GM23338 (cell line): Measurements from ENCODE around the gene CSPG5. TPM values are rescaled to one million over a fixed set of nuclear protein-coding genes. Genes with fewer than 3 reads are reported as not detected.

ENCODE experiments used
- ATAC-seq: fragments of 200-7000 bp; cut with Tn5 transposase; 3 replicates; pipeline ENCODE4 v1.9.1; 2020
- DNase-seq: peaks from one replicate; pipeline ENCODE4 v3.0.0-alpha.2; 2015; ENCODE audit warnings: low spot score
- H2AFZ ChIP-seq: fragments of 200-600 bp; sonication (generic); 2 replicates; pipeline ENCODE4 v1.8.0; 2016; ENCODE audit warnings: antibody characterized with exemption, mild to moderate bottlenecking, moderate library complexity
- H3F3A ChIP-seq: fragments of 200-600 bp; sonication (generic); replicated peaks from 2 replicates; pipeline ENCODE4 v1.8.0; 2017; ENCODE audit warnings: antibody characterized with exemption, mixed run types, low read depth
- H3K27ac ChIP-seq: fragments of 200-600 bp; sonication (generic); 2 replicates; pipeline ENCODE4 v1.6.1; 2016; ENCODE audit warnings: low read depth
- H3K27me3 ChIP-seq: fragments of 200-600 bp; sonication (generic); 2 replicates; pipeline ENCODE4 v1.8.0; 2016; ENCODE audit warnings: mild to moderate bottlenecking, mixed run types, moderate library complexity; ENCODE audit not compliant: insufficient read depth
- H3K36me3 ChIP-seq: fragments of 200-600 bp; sonication (generic); 2 replicates; pipeline ENCODE4 v1.8.0; 2016; ENCODE audit warnings: mild to moderate bottlenecking; ENCODE audit not compliant: insufficient read depth
- H3K4me1 ChIP-seq: fragments of 200-600 bp; sonication (generic); 2 replicates; pipeline ENCODE4 v1.8.0; 2016; ENCODE audit warnings: mild to moderate bottlenecking, moderate library complexity; ENCODE audit not compliant: insufficient read depth
- H3K4me2 ChIP-seq: fragments of 200-600 bp; sonication (generic); 2 replicates; pipeline ENCODE4 v1.7.1; 2017; ENCODE audit warnings: mixed run types
- H3K4me3 ChIP-seq: fragments of 200-600 bp; sonication (generic); 2 replicates; pipeline ENCODE4 v1.6.1; 2016; ENCODE audit warnings: mixed run types
- H3K79me2 ChIP-seq: fragments of 200-600 bp; sonication (generic); replicated peaks from 2 replicates; pipeline ENCODE4 v1.8.0; 2017; ENCODE audit warnings: mild to moderate bottlenecking; ENCODE audit not compliant: insufficient read depth
- H3K9me2 ChIP-seq: fragments of 200-600 bp; sonication (generic); 2 replicates; pipeline ENCODE4 v1.8.0; 2017; ENCODE audit not compliant: insufficient read depth
- H4K20me1 ChIP-seq: fragments of 200-600 bp; sonication (generic); replicated peaks from 2 replicates; pipeline ENCODE4 v1.8.0; 2017; ENCODE audit warnings: mild to moderate bottlenecking; ENCODE audit not compliant: insufficient read depth
- H3K27ac Mint-ChIP-seq: 2 replicates; pipeline ENCODE4 v1.8.0; 2020; ENCODE audit warnings: inconsistent platforms, mild to moderate bottlenecking, moderate library complexity, mixed read lengths
- H3K27me3 Mint-ChIP-seq: 3 replicates; pipeline ENCODE4 v1.8.0; 2022; ENCODE audit warnings: low read depth, mild to moderate bottlenecking, moderate library complexity, mixed read lengths, inconsistent platforms; ENCODE audit not compliant: insufficient read depth, poor library complexity
- H3K36me3 Mint-ChIP-seq: 3 replicates; pipeline ENCODE4 v1.8.0; 2021; ENCODE audit warnings: low read depth, mild to moderate bottlenecking, inconsistent platforms, moderate library complexity, mixed read lengths
- H3K4me1 Mint-ChIP-seq: 3 replicates; pipeline ENCODE4 v1.8.0; 2020; ENCODE audit warnings: mild to moderate bottlenecking, inconsistent platforms, mixed read lengths
- H3K4me3 Mint-ChIP-seq: 3 replicates; pipeline ENCODE4 v1.8.0; 2021; ENCODE audit warnings: moderate library complexity, mild to moderate bottlenecking, inconsistent platforms, mixed read lengths
- H3K9me3 Mint-ChIP-seq: 3 replicates; pipeline ENCODE4 v1.8.0; 2020; ENCODE audit warnings: moderate library complexity, mild to moderate bottlenecking, inconsistent platforms, mixed read lengths
- CREB1 ChIP-seq: fragments of 250-450 bp; sonication (Bioruptor Pico); IDR thresholded peaks from 2 replicates; pipeline ENCODE4 v1.5.0; 2020; ENCODE audit warnings: low read depth, mild to moderate bottlenecking, moderate library complexity
- CTCF ChIP-seq, 2 experiments: fragments of 200-600 bp in 1 of 2; sonication (generic) in 1 of 2; conservative IDR thresholded peaks; 2 replicates each; pipeline versions ENCODE4 v1.5.1 to v1.6.1; 2016 to 2017; ENCODE audit warnings: antibody characterized with exemption in 2 of 2, low read depth in 2 of 2, mild to moderate bottlenecking in 2 of 2, moderate library complexity in 1 of 2
- ETS1 ChIP-seq: IDR thresholded peaks from 2 replicates; pipeline ENCODE4 v1.6.1; 2016; ENCODE audit warnings: antibody characterized with exemption
- EZH2 ChIP-seq: fragments of 200-600 bp; sonication (generic); IDR thresholded peaks from one replicate; pipeline ENCODE4 v1.8.0; 2017; ENCODE audit warnings: antibody characterized with exemption, mild to moderate bottlenecking, low read depth; ENCODE audit not compliant: unreplicated experiment
- EZH2phosphoT487 ChIP-seq: fragments of 200-600 bp; sonication (generic); IDR thresholded peaks from one replicate; pipeline ENCODE4 v1.8.1; 2018; ENCODE audit warnings: antibody characterized with exemption; ENCODE audit not compliant: unreplicated experiment
- JUNB ChIP-seq: IDR thresholded peaks from one replicate; pipeline ENCODE4 v1.6.1; 2016; ENCODE audit warnings: antibody characterized with exemption; ENCODE audit not compliant: unreplicated experiment
- NANOG ChIP-seq: IDR thresholded peaks from 2 replicates; pipeline ENCODE4 v1.6.1; 2016; ENCODE audit warnings: antibody characterized with exemption, borderline replicate concordance
- POLR2AphosphoS5 ChIP-seq: IDR thresholded peaks from 2 replicates; pipeline ENCODE4 v1.6.1; 2016; ENCODE audit warnings: antibody characterized with exemption, low read depth
- REST ChIP-seq: IDR thresholded peaks from one replicate; pipeline ENCODE4 v1.6.1; 2018; ENCODE audit warnings: antibody characterized with exemption; ENCODE audit not compliant: unreplicated experiment
- ZNF331 ChIP-seq: fragments of 250-450 bp; sonication (Bioruptor Pico); IDR thresholded peaks from 2 replicates; pipeline ENCODE4 v1.5.0; 2020; ENCODE audit warnings: low read depth, mild to moderate bottlenecking, moderate library complexity
- polyA plus RNA-seq: library from polyadenylated mRNA; unstranded; fragments of >200 nt; fragmentation: Nextera tagmentation; extraction: Ambion mirVana; gene quantifications from 2 replicates; pipeline ENCODE4 v1.2.1, GENCODE V29; 2016
- total RNA-seq: library from RNA; depleted of rRNA; stranded (reverse); fragments of >200 nt; shearing (Covaris generic); gene quantifications from 2 replicates; pipeline ENCODE4 v1.2.3, GENCODE V29; 2014

CSPG5 gene
- total and polyA plus RNA-seq, 2 experiments from 2014 or later, result 0.86 to 4.3 TPM

GRCh38 chr3:47611576-47611975, 32.9 kb upstream of the CSPG5 start (continued):
- TF ChIP-seq ETS1 (no peak), NANOG (no peak), JUNB (no peak), REST (no peak), CREB1 (CRISPR knock-in tag) (no peak), POLR2AphosphoS5 (no peak)

GRCh38 chr3:47610583-47610982, 31.9 kb upstream of the CSPG5 start:
- H3K4me2 ChIP-seq, result no peak overlapping the region
- peaks cover 12% of the 10 kb centered on the region; the same call in 1 of the 2 replicates for H3K79me2 ChIP-seq
- H3K9me3 Mint-ChIP-seq, result no peaks in the 10 kb centered on the region
- no peak overlapping the region for H3K4me3 Mint-ChIP-seq
- peaks cover 9% of the 10 kb centered on the region; the same call in 1 of the 2 replicates for H3F3A ChIP-seq
- H4K20me1 ChIP-seq, result peaks cover 25% of the 10 kb centered on the region; the same call in 1 of the 2 replicates
- H3K27ac ChIP-seq, result no peak overlapping the region
- H3K4me1 ChIP-seq, result no peaks in the 10 kb centered on the region
- no peaks in the 10 kb centered on the region for H3K4me1 Mint-ChIP-seq
- DNase-seq (no peak), ATAC-seq (no peak)
- H3K9me2 ChIP-seq, result no peaks in the 10 kb centered on the region
- peaks cover 59% of the 10 kb centered on the region for H3K36me3 Mint-ChIP-seq
- no peak overlapping the region for H2AFZ ChIP-seq
- H3K27me3 ChIP-seq, result no peaks in the 10 kb centered on the region
- H3K27me3 Mint-ChIP-seq, result peaks cover 3% of the 10 kb centered on the region
- H3K4me3 ChIP-seq, result no peak overlapping the region
- H3K27ac Mint-ChIP-seq, result no peak overlapping the region
- peaks cover 61% of the 10 kb centered on the region for H3K36me3 ChIP-seq
- TF ChIP-seq REST (no peak), ZNF331 (CRISPR knock-in tag) (no peak), ETS1 (no peak), CREB1 (CRISPR knock-in tag) (no peak), EZH2phosphoT487 (no peak), JUNB (no peak), POLR2AphosphoS5 (no peak), EZH2 (no peak), CTCF (conservative IDR thresholded peaks at IDR 0.05; ENCODE audit: low read depth in 2 of 2) (no peak)
